ENCODE results near the gene CLSTN2.

The CLSTN2 gene

GRCh38 chr3:140051019-140051957, 116.3 kb downstream of the CLSTN2 start:
- Histone ChIP-seq H3K4me3 (ENCODE audit: low read depth in 1 of 2, low read length in 2 of 2) (no peak overlapping the region), H3K4me1 (ENCODE audit: control insufficient read depth in 1 of 2, insufficient read depth in 2 of 2, low read length in 2 of 2) (no peaks in the 10 kb centered on the region), H3K9ac (ENCODE audit: low read depth in 1 of 2, low read length in 2 of 2) (no peak overlapping the region), H3K27me3 (ENCODE audit: control insufficient read depth in 1 of 2, insufficient read depth in 2 of 2, low read length in 2 of 2) (no peaks in the 10 kb centered on the region), H3K9me3 (ENCODE audit: control insufficient read depth in 1 of 2, low read length in 2 of 2) (no peaks in the 10 kb centered on the region), H3K27ac (ENCODE audit: low read depth, low read length) (no peak overlapping the region), H3K36me3 (ENCODE audit: control insufficient read depth in 1 of 2, insufficient read depth in 2 of 2, low read length in 2 of 2) (no peaks in the 10 kb centered on the region)

DNA sequence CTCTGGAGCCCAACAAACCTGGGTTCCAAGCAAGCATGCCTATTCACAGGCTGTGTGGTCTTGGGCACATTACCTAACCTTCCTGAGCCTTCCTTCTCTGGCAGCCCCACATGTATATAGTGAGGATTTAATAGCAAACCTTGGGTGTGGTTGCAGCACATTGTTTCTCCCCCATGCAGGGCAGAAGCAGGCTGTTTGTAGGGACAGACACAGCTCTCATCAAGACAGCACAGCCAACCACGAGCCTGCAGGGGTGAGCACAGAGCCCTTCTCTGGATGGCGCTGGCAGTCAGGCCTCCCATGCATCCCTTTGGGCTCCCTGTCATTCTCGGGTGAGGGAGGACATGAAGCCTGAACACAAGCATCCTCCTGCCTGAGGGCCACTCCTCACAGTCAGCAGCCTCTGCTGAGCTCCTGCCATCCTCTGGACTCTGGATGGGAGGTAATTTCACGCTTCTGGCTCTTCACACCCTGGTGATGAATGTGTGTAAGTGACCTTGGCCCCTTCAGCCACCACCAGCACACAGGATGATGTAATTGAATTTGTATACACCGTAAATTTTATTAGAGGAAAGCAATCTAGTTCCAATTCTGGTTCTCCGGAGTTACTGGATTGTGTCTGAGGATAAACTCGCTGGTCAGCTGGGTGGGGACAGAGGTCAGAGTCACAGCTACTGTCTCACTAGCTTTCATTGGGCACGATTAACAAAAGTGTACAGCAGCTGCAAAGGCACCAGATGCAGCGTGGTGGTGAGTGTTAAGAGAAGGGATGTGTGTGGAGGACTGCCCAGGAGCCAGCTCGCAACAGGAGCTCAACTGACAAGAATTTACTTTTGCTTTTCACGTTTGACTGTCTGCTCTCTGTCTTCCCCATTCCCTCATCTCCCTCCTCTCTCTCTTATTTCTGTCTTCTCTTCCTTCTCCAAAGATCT, 118.1 kb downstream of the CLSTN2 start:
- Histone ChIP-seq H3K9ac (ENCODE audit: low read depth in 1 of 2, low read length in 2 of 2) (no peak overlapping the region), H3K27me3 (ENCODE audit: control insufficient read depth in 1 of 2, insufficient read depth in 2 of 2, low read length in 2 of 2) (no peaks in the 10 kb centered on the region), H3K4me1 (ENCODE audit: control insufficient read depth in 1 of 2, insufficient read depth in 2 of 2, low read length in 2 of 2) (no peaks in the 10 kb centered on the region), H3K4me3 (ENCODE audit: low read depth in 1 of 2, low read length in 2 of 2) (no peak overlapping the region), H3K27ac (ENCODE audit: low read depth, low read length) (no peak overlapping the region), H3K36me3 (ENCODE audit: control insufficient read depth in 1 of 2, insufficient read depth in 2 of 2, low read length in 2 of 2) (no peaks in the 10 kb centered on the region), H3K9me3 (ENCODE audit: control insufficient read depth in 1 of 2, low read length in 2 of 2) (no peaks in the 10 kb centered on the region)

- no peak overlapping the region for H3K27ac ChIP-seq (ENCODE audit: low read depth, low read length)
- no peaks in the 10 kb centered on the region for H3K9me3 ChIP-seq (ENCODE audit: control insufficient read depth in 1 of 2, low read length in 2 of 2)
- no peaks in the 10 kb centered on the region for H3K36me3 ChIP-seq (ENCODE audit: control insufficient read depth in 1 of 2, insufficient read depth in 2 of 2, low read length in 2 of 2)
- H3K27me3 ChIP-seq (ENCODE audit: control insufficient read depth in 1 of 2, insufficient read depth in 2 of 2, low read length in 2 of 2): no peaks in the 10 kb centered on the region
- no peak overlapping the region for H3K4me3 ChIP-seq (ENCODE audit: low read depth in 1 of 2, low read length in 2 of 2)
- H3K4me1 ChIP-seq (ENCODE audit: control insufficient read depth in 1 of 2, insufficient read depth in 2 of 2, low read length in 2 of 2): no peaks in the 10 kb centered on the region
- no peak overlapping the region for H3K9ac ChIP-seq (ENCODE audit: low read depth in 1 of 2, low read length in 2 of 2)
Measured at GRCh38 chr3:140053794-140054193, 118.8 kb downstream of the CLSTN2 start.

DNA sequence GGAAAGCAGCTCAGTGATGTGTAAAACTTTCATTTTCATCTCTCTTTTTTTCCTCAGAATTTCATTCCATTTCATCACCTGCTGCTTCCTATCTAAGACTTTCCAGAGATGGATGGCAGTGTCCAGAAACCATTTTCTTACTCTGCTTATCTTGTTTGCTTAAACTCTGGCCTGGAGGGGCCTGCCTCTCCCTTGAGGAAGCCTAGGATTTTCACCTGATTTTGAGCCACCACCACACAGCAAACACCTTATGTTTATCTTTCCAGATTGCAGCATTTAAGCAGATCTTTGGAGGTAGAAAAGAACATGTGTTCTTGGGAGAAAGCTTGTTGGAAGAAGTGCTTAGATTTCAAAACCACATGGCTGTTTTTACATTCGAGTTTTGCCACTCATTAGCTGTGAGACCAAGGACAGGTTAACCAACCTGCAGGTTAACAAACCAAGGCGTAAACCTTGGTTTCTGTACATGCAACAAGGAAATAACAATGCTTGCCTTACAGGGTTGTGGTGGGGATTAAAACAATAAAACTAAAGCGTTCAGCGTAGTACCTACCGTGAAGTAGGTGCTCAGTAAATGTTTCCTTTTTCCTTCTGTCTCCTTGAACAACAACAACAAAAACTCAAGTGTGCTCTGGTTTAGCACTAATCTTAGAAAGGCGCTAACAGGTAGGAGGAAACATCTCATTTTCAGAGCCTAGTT, 120.3 kb downstream of the CLSTN2 start:
- Histone ChIP-seq H3K9me3 (ENCODE audit: control insufficient read depth in 1 of 2, low read length in 2 of 2) (no peaks in the 10 kb centered on the region), H3K4me3 (ENCODE audit: low read depth in 1 of 2, low read length in 2 of 2) (no peak overlapping the region), H3K4me1 (ENCODE audit: control insufficient read depth in 1 of 2, insufficient read depth in 2 of 2, low read length in 2 of 2) (no peaks in the 10 kb centered on the region), H3K9ac (ENCODE audit: low read depth in 1 of 2, low read length in 2 of 2) (no peak overlapping the region), H3K36me3 (ENCODE audit: control insufficient read depth in 1 of 2, insufficient read depth in 2 of 2, low read length in 2 of 2) (no peaks in the 10 kb centered on the region), H3K27me3 (ENCODE audit: control insufficient read depth in 1 of 2, insufficient read depth in 2 of 2, low read length in 2 of 2) (no peaks in the 10 kb centered on the region), H3K27ac (ENCODE audit: low read depth, low read length) (no peak overlapping the region)

- Histone ChIP-seq H3K4me1 (ENCODE audit: control insufficient read depth in 1 of 2, insufficient read depth in 2 of 2, low read length in 2 of 2) (no peaks in the 10 kb centered on the region), H3K9ac (ENCODE audit: low read depth in 1 of 2, low read length in 2 of 2) (no peak overlapping the region), H3K27ac (ENCODE audit: low read depth, low read length) (no peak overlapping the region), H3K27me3 (ENCODE audit: control insufficient read depth in 1 of 2, insufficient read depth in 2 of 2, low read length in 2 of 2) (no peaks in the 10 kb centered on the region), H3K9me3 (ENCODE audit: control insufficient read depth in 1 of 2, low read length in 2 of 2) (no peaks in the 10 kb centered on the region), H3K36me3 (ENCODE audit: control insufficient read depth in 1 of 2, insufficient read depth in 2 of 2, low read length in 2 of 2) (no peaks in the 10 kb centered on the region), H3K4me3 (ENCODE audit: low read depth in 1 of 2, low read length in 2 of 2) (no peak overlapping the region)
Measured at GRCh38 chr3:140056047-140056446, 121.1 kb downstream of the CLSTN2 start.

DNA sequence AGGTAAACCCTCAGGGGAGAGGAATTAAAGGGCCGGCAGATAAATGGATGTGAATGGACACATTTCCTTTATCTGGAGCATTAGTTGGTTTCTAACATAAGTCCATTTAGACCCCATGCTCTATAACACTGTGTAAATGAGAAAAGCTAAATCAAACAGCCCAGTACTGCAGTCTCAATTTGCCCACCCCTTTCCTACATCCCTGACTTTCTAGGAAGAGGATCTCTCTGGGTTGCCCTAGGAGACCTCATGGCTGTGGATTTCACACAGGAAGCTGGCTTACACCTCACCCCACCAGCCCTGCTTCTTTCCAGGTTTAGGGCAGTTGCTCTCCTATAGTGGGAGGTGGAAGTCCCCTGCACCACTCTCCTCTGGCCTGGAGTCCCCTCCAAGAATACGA, 126.2 kb downstream of the CLSTN2 start:
- no peaks in the 10 kb centered on the region for H3K9me3 ChIP-seq (ENCODE audit: control insufficient read depth in 1 of 2, low read length in 2 of 2)
- no peak overlapping the region for H3K4me3 ChIP-seq (ENCODE audit: low read depth in 1 of 2, low read length in 2 of 2)
- no peak overlapping the region for H3K9ac ChIP-seq (ENCODE audit: low read depth in 1 of 2, low read length in 2 of 2)
- no peaks in the 10 kb centered on the region for H3K36me3 ChIP-seq (ENCODE audit: control insufficient read depth in 1 of 2, insufficient read depth in 2 of 2, low read length in 2 of 2)
- no peaks in the 10 kb centered on the region for H3K4me1 ChIP-seq (ENCODE audit: control insufficient read depth in 1 of 2, insufficient read depth in 2 of 2, low read length in 2 of 2)
- no peaks in the 10 kb centered on the region for H3K27me3 ChIP-seq (ENCODE audit: control insufficient read depth in 1 of 2, insufficient read depth in 2 of 2, low read length in 2 of 2)
- no peak overlapping the region for H3K27ac ChIP-seq (ENCODE audit: low read depth, low read length)

- H3K27me3 ChIP-seq (ENCODE audit: control insufficient read depth in 1 of 2, insufficient read depth in 2 of 2, low read length in 2 of 2): no peaks in the 10 kb centered on the region
- H3K4me1 ChIP-seq (ENCODE audit: control insufficient read depth in 1 of 2, insufficient read depth in 2 of 2, low read length in 2 of 2): no peaks in the 10 kb centered on the region
- no peak overlapping the region for H3K9ac ChIP-seq (ENCODE audit: low read depth in 1 of 2, low read length in 2 of 2)
- no peak overlapping the region for H3K4me3 ChIP-seq (ENCODE audit: low read depth in 1 of 2, low read length in 2 of 2)
- no peaks in the 10 kb centered on the region for H3K36me3 ChIP-seq (ENCODE audit: control insufficient read depth in 1 of 2, insufficient read depth in 2 of 2, low read length in 2 of 2)
- H3K9me3 ChIP-seq (ENCODE audit: control insufficient read depth in 1 of 2, low read length in 2 of 2): no peaks in the 10 kb centered on the region
- no peak overlapping the region for H3K27ac ChIP-seq (ENCODE audit: low read depth, low read length)
Measured at GRCh38 chr3:140062461-140062860, 127.5 kb downstream of the CLSTN2 start.

DNA sequence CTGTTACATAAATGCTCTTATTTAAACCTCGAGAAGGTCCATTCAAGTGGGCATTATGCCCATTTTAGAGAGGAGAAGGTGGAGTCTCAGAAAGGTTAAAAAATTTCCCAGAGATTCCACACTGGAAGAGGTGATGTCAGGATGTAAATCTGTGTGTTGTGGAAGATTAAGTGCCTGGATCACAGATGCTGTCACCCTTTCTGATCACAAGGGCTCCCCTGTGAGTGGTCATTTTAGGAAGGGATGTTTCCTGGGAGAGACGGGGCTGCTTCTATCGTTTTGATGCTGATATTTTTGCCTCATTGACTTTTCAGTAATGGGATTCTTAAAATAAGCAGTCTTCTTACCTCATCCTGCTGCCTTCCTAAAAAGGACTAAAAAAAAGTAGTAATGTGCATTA, 132.5 kb downstream of the CLSTN2 start:
- Histone ChIP-seq H3K9me3 (ENCODE audit: control insufficient read depth in 1 of 2, low read length in 2 of 2) (no peaks in the 10 kb centered on the region), H3K27me3 (ENCODE audit: control insufficient read depth in 1 of 2, insufficient read depth in 2 of 2, low read length in 2 of 2) (no peaks in the 10 kb centered on the region), H3K9ac (ENCODE audit: low read depth in 1 of 2, low read length in 2 of 2) (no peak overlapping the region), H3K36me3 (ENCODE audit: control insufficient read depth in 1 of 2, insufficient read depth in 2 of 2, low read length in 2 of 2) (no peaks in the 10 kb centered on the region), H3K4me3 (ENCODE audit: low read depth in 1 of 2, low read length in 2 of 2) (no peak overlapping the region), H3K4me1 (ENCODE audit: control insufficient read depth in 1 of 2, insufficient read depth in 2 of 2, low read length in 2 of 2) (no peaks in the 10 kb centered on the region), H3K27ac (ENCODE audit: low read depth, low read length) (no peak overlapping the region)

DNA sequence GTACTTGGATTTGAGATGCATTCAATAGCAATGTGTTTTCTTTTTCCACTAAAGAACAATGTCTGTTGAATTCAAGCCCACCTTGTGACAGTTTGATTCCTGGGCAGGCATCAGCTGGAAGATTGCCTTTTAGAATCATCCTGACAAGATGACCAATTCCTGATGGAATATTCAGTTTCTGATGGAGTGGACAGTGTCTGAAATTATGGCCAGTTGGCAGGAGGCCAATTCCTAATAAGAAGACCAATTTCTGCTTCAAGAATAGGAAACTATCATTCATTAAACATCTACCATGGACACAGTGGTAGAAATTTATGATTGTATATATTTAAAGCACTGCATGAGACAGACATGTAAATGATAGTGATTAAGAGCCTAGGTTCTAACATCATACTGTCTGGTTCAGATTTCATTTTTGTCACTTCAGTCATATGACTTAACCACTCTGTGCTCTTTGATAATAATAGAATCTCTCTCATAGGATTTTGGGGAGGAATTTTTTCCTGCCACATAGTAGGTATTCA, 133.6 kb downstream of the CLSTN2 start:
- Histone ChIP-seq H3K9ac (ENCODE audit: low read depth in 1 of 2, low read length in 2 of 2) (no peak overlapping the region), H3K27me3 (ENCODE audit: control insufficient read depth in 1 of 2, insufficient read depth in 2 of 2, low read length in 2 of 2) (no peaks in the 10 kb centered on the region), H3K4me1 (ENCODE audit: control insufficient read depth in 1 of 2, insufficient read depth in 2 of 2, low read length in 2 of 2) (no peaks in the 10 kb centered on the region), H3K4me3 (ENCODE audit: low read depth in 1 of 2, low read length in 2 of 2) (no peak overlapping the region), H3K36me3 (ENCODE audit: control insufficient read depth in 1 of 2, insufficient read depth in 2 of 2, low read length in 2 of 2) (no peaks in the 10 kb centered on the region), H3K27ac (ENCODE audit: low read depth, low read length) (no peak overlapping the region), H3K9me3 (ENCODE audit: control insufficient read depth in 1 of 2, low read length in 2 of 2) (no peaks in the 10 kb centered on the region)

Data from duodenal mucosa (tissue), 2 donors.